Astrocyte of the spinal cord (primary cell): ENCODE measurements around the gene CAMTA1.
A peak's percentile ranks its signal among the peaks of the same experiment; 100 is the strongest.

ENCODE experiments used
- DNase-seq: peaks from one replicate; pipeline ENCODE4 v3.0.0; 2011; ENCODE audit warnings: low read depth, low spot score
- H3K4me3 ChIP-seq: 2 replicates; pipeline ENCODE4 v1.5.1; 2011; ENCODE audit warnings: low read depth, mild to moderate bottlenecking, low read length, moderate library complexity
- in situ Hi-C: cut with HindIII; loops from 2 replicates; pipeline ENCODE4 v1.10.0; 2017; ENCODE audit warnings: low sequenced_read_pairs
- TF ChIP-seq, protein P1 (sequence below): IDR thresholded peaks from 2 replicates; pipeline ENCODE4 v1.5.1; 2012; ENCODE audit warnings: low read depth, mild to moderate bottlenecking, low read length, inconsistent platforms

Gene CAMTA1

GRCh38 chr1:7679159-7679872 is 894.1 kb downstream of the CAMTA1 start:
- no peak overlapping the region for H3K4me3 ChIP-seq
- in situ Hi-C loops, result no loop called here

DNA sequence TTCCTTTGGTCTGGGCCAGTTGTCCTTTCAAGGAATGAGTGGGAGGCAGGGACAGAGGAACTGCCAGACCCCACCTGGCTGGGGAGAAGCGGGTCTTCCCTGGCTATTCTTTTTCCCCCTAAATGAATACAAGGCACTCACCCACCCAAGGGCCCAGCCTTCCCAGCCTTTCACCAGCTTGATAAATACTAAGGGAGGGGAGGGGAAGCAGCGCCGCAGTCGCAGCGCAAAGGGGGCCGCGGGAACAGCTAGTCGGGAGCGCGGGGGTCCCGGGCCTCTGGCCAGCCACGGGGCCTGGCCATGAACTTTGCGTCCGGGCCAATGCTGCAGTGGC is 894.6 kb downstream of the CAMTA1 start:
- H3K4me3 ChIP-seq, result peak overlapping the region; percentile 44
- no peak for DNase-seq
- in situ Hi-C loops, result no loop called here
- TF ChIP-seq, protein P1, sequence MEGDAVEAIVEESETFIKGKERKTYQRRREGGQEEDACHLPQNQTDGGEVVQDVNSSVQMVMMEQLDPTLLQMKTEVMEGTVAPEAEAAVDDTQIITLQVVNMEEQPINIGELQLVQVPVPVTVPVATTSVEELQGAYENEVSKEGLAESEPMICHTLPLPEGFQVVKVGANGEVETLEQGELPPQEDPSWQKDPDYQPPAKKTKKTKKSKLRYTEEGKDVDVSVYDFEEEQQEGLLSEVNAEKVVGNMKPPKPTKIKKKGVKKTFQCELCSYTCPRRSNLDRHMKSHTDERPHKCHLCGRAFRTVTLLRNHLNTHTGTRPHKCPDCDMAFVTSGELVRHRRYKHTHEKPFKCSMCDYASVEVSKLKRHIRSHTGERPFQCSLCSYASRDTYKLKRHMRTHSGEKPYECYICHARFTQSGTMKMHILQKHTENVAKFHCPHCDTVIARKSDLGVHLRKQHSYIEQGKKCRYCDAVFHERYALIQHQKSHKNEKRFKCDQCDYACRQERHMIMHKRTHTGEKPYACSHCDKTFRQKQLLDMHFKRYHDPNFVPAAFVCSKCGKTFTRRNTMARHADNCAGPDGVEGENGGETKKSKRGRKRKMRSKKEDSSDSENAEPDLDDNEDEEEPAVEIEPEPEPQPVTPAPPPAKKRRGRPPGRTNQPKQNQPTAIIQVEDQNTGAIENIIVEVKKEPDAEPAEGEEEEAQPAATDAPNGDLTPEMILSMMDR, result no peak

More at GRCh38 chr1:7679159-7679872, 894.1 kb downstream of the CAMTA1 start:
- TF ChIP-seq, protein P1, result no peak
- no peak for DNase-seq

DNA sequence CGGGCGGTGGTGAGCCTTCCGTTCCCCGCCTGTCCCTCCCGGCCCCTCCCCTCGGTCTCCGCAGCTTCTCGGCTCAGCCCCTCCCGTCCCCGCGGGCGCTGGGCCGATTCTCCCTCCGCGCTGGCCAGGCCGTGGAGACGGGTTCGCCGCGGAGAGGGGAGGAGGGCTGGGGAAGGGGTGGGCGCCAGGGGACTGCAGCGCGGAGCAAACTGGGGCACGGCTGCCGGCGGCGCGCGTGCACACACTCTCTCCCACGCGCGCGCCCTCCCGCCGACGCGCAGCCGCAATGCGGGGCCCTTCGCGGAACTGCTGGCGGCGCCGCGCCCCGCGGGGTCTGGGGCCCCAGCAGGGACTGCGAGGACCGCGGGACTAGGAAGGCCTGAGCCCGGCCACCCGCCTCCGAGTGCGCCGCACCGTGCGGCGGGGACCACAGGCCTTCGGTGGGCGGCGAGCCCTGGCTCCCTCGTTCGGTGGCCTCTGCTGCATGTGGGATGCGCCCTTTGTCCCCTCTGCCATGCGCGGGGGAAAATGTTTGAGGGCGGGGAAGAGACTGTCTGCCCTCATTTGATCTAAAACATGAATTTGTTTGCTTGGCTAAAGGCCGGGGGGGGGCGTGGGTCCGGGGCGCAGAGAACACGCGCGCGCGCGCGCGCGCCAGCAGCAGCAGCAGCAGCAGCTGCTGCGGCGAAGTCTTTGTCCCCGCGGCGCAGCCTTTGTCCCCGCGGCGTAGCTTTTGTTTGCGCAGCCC is 895.1 kb downstream of the CAMTA1 start:
- DNase-seq, result peak; percentile 29
- TF ChIP-seq, protein P1, result no peak
- peak overlapping the region; percentile 44 for H3K4me3 ChIP-seq
- in situ Hi-C loops, result no loop called here

GRCh38 chr1:7680955-7681268 is 895.7 kb downstream of the CAMTA1 start:
- peak overlapping the region; percentile 44 for H3K4me3 ChIP-seq
- in situ Hi-C loops, result no loop called here
- no peak for DNase-seq
- TF ChIP-seq, protein P1, result no peak

- in situ Hi-C loops, result no loop called here
Measured at GRCh38 chr1:7681401-7681800, 896.1 kb downstream of the CAMTA1 start.

DNA sequence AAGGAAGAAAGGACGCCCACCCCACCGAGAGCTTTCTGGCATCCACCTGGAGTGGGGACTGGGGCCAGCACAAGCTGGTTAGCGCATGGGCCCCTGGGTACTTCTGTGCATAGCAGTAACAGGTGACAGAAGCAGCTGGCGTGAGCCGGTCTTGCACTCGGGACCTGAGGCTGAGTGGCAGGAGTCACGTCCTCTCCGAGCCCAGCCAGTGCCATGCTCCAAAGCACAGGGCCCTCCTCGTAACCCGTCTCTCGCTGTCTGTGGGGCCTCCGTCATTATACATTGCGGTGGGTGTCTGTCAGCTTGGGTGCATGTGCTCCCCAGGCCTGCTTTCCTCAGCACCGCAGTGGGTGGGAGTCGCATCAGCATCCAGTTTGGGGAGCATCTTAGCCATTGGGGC is 898.3 kb downstream of the CAMTA1 start:
- no peak for DNase-seq
- in situ Hi-C loops, result no loop called here
- no peak overlapping the region for H3K4me3 ChIP-seq
- TF ChIP-seq, protein P1, result no peak

More at GRCh38 chr1:7681401-7681800, 896.1 kb downstream of the CAMTA1 start:
- no peak overlapping the region for H3K4me3 ChIP-seq
- DNase-seq, result no peak
- TF ChIP-seq, protein P1, result no peak
